Progenitor cell of endocrine pancreas (in vitro differentiated cells): ENCODE data around the gene DNAH8. TPM values are rescaled to one million over a fixed set of nuclear protein-coding genes. Genes with fewer than 3 reads are reported as not detected.

Experiments
- DNase-seq: peaks from one replicate; pipeline ENCODE4 v3.0.0; 2021; ENCODE audit warnings: low spot score; ENCODE audit not compliant: unreplicated experiment
- H3K27ac Mint-ChIP-seq: 2 replicates; pipeline ENCODE4 v1.8.0; 2021; ENCODE audit warnings: mild to moderate bottlenecking, moderate library complexity, mixed read lengths
- H3K27me3 Mint-ChIP-seq: 2 replicates; pipeline ENCODE4 v1.8.0; 2021; ENCODE audit warnings: mixed read lengths
- H3K36me3 Mint-ChIP-seq: 2 replicates; pipeline ENCODE4 v1.8.0; 2022; ENCODE audit warnings: mixed read lengths; ENCODE audit not compliant: insufficient read depth
- H3K4me1 Mint-ChIP-seq: 2 replicates; pipeline ENCODE4 v1.8.0; 2021; ENCODE audit warnings: low read depth, mixed read lengths
- H3K4me3 Mint-ChIP-seq: 2 replicates; pipeline ENCODE4 v1.8.0; 2021; ENCODE audit warnings: low read depth, mild to moderate bottlenecking, moderate library complexity, mixed read lengths
- H3K9me3 Mint-ChIP-seq: 2 replicates; pipeline ENCODE4 v1.8.0; 2021; ENCODE audit warnings: low read depth, mixed read lengths
- CTCF ChIP-seq: fragments of 200-600 bp; sonication (generic); IDR thresholded peaks from one replicate; pipeline ENCODE4 v1.5.0; 2021; ENCODE audit warnings: antibody characterized with exemption, mild to moderate bottlenecking; ENCODE audit not compliant: unreplicated experiment
- total RNA-seq: library from RNA; stranded (reverse); gene quantifications from 2 replicates; pipeline ENCODE4 v1.2.1, GENCODE V29; 2021

The DNAH8 gene
- total RNA-seq, 1 donor from 2014 or later, result 0.12 TPM

- Mint-ChIP-seq H3K9me3 (no peaks in the 10 kb centered on the region), H3K4me3 (no peak overlapping the region), H3K27me3 (peaks cover 69% of the 10 kb centered on the region), H3K4me1 (no peaks in the 10 kb centered on the region), H3K27ac (no peak overlapping the region), H3K36me3 (no peaks in the 10 kb centered on the region)
- no peak for TF ChIP-seq CTCF
- DNase-seq, result no peak
These were observed 322.0 kb downstream of the DNAH8 start for GRCh38 chr6:39037082-39037508.

- no peak overlapping the region for H3K27ac Mint-ChIP-seq
- TF ChIP-seq CTCF, result no peak
- H3K4me1 Mint-ChIP-seq, result no peaks in the 10 kb centered on the region
- H3K4me3 Mint-ChIP-seq, result no peak overlapping the region
- H3K27me3 Mint-ChIP-seq, result peaks cover 75% of the 10 kb centered on the region
- DNase-seq, result no peak
- no peaks in the 10 kb centered on the region for H3K36me3 Mint-ChIP-seq
- H3K9me3 Mint-ChIP-seq, result no peaks in the 10 kb centered on the region
These were observed 322.6 kb downstream of the DNAH8 start for GRCh38 chr6:39037707-39038106.

DNA sequence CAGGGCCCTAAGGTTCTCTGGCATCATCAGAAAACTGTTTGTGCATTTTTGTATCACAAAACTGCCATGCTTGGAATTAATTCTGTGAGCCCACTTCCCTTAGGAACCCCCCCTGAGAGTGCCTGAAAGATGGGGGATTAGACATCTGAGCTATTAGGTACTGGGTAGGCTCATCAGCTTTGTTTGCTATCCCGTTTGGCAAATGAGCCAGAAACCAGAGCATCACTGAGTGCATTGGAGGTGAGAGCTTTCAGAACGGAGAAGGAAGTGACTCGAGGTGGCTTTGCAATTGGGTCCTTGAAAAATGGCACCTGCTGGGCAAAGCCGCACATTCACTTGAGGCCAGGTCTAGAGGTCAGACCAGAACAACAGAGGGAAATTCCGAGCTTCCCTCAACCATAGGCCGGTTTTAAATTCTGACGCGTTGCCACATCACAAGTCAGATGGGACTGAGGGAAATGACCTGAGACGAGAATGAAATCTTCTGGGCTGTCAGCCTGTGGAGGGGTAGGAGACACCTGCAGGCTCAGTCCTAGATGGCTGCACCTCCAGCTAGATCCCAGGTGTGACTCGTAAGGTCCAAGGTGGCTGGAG is 325.1 kb downstream of the DNAH8 start:
- TF ChIP-seq CTCF, result no peak
- Mint-ChIP-seq H3K27me3 (peaks cover 67% of the 10 kb centered on the region), H3K36me3 (no peaks in the 10 kb centered on the region), H3K27ac (no peak overlapping the region), H3K4me3 (no peak overlapping the region), H3K4me1 (no peaks in the 10 kb centered on the region), H3K9me3 (no peaks in the 10 kb centered on the region)
- DNase-seq, result no peak

GRCh38 chr6:39041072-39041471 is 326.0 kb downstream of the DNAH8 start:
- Mint-ChIP-seq H3K9me3 (no peaks in the 10 kb centered on the region), H3K36me3 (no peaks in the 10 kb centered on the region), H3K4me1 (no peaks in the 10 kb centered on the region), H3K27me3 (peaks cover 64% of the 10 kb centered on the region), H3K27ac (no peak overlapping the region), H3K4me3 (no peak overlapping the region)
- no peak for DNase-seq
- no peak for TF ChIP-seq CTCF

- H3K36me3 Mint-ChIP-seq, result no peaks in the 10 kb centered on the region
- H3K27me3 Mint-ChIP-seq, result peaks cover 59% of the 10 kb centered on the region
- no peak overlapping the region for H3K4me3 Mint-ChIP-seq
- H3K4me1 Mint-ChIP-seq, result no peaks in the 10 kb centered on the region
- no peak for TF ChIP-seq CTCF
- DNase-seq, result no peak
- H3K9me3 Mint-ChIP-seq, result no peaks in the 10 kb centered on the region
- no peak overlapping the region for H3K27ac Mint-ChIP-seq
These were observed 328.7 kb downstream of the DNAH8 start for GRCh38 chr6:39043776-39044175.
